ENCODE measurements around the gene NELFA.

DNA sequence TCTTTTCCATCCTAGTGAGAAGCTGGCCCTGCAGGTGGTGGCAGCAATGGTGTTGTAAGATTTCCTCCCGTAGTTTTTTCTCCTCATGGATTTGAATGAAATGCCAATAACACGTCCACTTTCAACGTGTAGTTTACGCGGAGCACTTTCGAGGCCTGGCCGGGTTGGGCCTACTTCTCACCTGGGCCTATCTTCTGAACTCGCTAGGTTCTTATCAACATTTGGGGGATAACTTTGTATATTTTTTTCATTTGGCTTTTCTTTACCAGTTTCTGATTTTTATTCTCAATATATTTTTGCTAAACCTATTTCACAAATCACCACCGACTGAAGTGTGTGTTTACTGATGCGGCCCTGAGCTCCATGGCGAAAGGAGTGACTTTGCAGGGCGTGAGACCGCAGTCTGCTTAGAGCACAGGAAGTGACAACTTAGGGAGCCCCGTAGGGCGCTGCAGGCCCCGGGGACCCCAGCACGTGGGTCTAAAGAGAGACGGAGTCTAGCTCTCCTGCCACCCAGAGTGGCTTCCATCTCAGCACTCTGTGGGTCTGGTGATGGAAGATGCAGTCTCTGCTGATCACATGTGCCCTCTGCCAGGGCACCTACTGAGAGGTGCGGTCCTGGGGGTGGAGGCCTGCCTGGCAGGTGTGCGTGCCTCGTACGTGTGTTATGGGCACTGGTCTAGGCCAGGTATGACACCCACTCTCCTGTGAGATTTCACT lies 29.1 kb downstream of the NELFA start:
- TF ChIP-seq, protein P1, sequence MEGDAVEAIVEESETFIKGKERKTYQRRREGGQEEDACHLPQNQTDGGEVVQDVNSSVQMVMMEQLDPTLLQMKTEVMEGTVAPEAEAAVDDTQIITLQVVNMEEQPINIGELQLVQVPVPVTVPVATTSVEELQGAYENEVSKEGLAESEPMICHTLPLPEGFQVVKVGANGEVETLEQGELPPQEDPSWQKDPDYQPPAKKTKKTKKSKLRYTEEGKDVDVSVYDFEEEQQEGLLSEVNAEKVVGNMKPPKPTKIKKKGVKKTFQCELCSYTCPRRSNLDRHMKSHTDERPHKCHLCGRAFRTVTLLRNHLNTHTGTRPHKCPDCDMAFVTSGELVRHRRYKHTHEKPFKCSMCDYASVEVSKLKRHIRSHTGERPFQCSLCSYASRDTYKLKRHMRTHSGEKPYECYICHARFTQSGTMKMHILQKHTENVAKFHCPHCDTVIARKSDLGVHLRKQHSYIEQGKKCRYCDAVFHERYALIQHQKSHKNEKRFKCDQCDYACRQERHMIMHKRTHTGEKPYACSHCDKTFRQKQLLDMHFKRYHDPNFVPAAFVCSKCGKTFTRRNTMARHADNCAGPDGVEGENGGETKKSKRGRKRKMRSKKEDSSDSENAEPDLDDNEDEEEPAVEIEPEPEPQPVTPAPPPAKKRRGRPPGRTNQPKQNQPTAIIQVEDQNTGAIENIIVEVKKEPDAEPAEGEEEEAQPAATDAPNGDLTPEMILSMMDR (IDR thresholded peaks at IDR 0.05) = no peak
- TF ChIP-seq, protein P2, sequence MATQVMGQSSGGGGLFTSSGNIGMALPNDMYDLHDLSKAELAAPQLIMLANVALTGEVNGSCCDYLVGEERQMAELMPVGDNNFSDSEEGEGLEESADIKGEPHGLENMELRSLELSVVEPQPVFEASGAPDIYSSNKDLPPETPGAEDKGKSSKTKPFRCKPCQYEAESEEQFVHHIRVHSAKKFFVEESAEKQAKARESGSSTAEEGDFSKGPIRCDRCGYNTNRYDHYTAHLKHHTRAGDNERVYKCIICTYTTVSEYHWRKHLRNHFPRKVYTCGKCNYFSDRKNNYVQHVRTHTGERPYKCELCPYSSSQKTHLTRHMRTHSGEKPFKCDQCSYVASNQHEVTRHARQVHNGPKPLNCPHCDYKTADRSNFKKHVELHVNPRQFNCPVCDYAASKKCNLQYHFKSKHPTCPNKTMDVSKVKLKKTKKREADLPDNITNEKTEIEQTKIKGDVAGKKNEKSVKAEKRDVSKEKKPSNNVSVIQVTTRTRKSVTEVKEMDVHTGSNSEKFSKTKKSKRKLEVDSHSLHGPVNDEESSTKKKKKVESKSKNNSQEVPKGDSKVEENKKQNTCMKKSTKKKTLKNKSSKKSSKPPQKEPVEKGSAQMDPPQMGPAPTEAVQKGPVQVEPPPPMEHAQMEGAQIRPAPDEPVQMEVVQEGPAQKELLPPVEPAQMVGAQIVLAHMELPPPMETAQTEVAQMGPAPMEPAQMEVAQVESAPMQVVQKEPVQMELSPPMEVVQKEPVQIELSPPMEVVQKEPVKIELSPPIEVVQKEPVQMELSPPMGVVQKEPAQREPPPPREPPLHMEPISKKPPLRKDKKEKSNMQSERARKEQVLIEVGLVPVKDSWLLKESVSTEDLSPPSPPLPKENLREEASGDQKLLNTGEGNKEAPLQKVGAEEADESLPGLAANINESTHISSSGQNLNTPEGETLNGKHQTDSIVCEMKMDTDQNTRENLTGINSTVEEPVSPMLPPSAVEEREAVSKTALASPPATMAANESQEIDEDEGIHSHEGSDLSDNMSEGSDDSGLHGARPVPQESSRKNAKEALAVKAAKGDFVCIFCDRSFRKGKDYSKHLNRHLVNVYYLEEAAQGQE (IDR thresholded peaks at IDR 0.05; ENCODE audit: insufficient read depth in 1 of 2, low read depth in 2 of 2, low read length in 1 of 2) = no peak
- TF ChIP-seq SIN3A (IDR thresholded peaks at IDR 0.05; ENCODE audit: borderline replicate concordance, insufficient read depth, low read depth, low read length) (no peak), POLR2AphosphoS5 (IDR thresholded peaks at IDR 0.05; ENCODE audit: low read depth, low read length) (no peak), TCF7L2 (IDR thresholded peaks at IDR 0.05; ENCODE audit: low read depth, low read length) (no peak)
